H1 (cell line): Measurements from ENCODE around the gene NFIA. TPM values are rescaled to one million over a fixed set of nuclear protein-coding genes. Genes with fewer than 3 reads are reported as not detected.
A peak's percentile ranks its signal among the peaks of the same experiment; 100 is the strongest.

Source experiments
- CTCF ChIA-PET: fragments of 300-600 bp; sonication (Branson Sonifier 250); formaldehyde crosslinking; loops from one replicate; lab custom pipeline; 2021; ENCODE audit not compliant: partially characterized antibody; lab: Charles Lee
- POLR2A ChIA-PET: fragments of 300-600 bp; sonication (Branson Sonifier 250); formaldehyde crosslinking; loops from one replicate; lab custom pipeline; 2021; ENCODE audit warnings: inconsistent platforms; ENCODE audit not compliant: partially characterized antibody; lab: Charles Lee
- DNase-seq, 2 experiments: peaks; one replicate each; pipeline versions ENCODE4 v3.0.0 to v3.0.0-alpha.2; 2010 to 2022; ENCODE audit warnings: low spot score in 2 of 2, low read depth in 1 of 2, mixed read lengths in 1 of 2
- FAIRE-seq: peaks from 2 replicates; lab custom pipeline; 2011; peaks lifted over from hg19 to GRCh38; lab: Jason Lieb, UNC
- H2AFZ ChIP-seq: 2 replicates; pipeline ENCODE4 v1.8.1; 2012; ENCODE audit warnings: low read length, inconsistent platforms
- H2AK5ac ChIP-seq: 2 replicates; pipeline ENCODE4 v1.6.1; 2013; ENCODE audit warnings: low read depth, low read length
- H2BK120ac ChIP-seq: replicated peaks from 2 replicates; pipeline ENCODE3; 2013; ENCODE audit warnings: low read depth, low read length, inconsistent platforms
- H2BK12ac ChIP-seq: 2 replicates; pipeline ENCODE4 v1.6.1; 2013; ENCODE audit warnings: low read depth, low read length
- H2BK15ac ChIP-seq: 2 replicates; pipeline ENCODE4 v1.6.1; 2013; ENCODE audit warnings: low read length
- H2BK20ac ChIP-seq: 2 replicates; pipeline ENCODE4 v1.6.1; 2013; ENCODE audit warnings: low read length
- H2BK5ac ChIP-seq: 2 replicates; pipeline ENCODE4 v1.6.1; 2013; ENCODE audit warnings: low read depth, low read length
- H3K14ac ChIP-seq: 2 replicates; pipeline ENCODE4 v1.6.1; 2013; ENCODE audit warnings: inconsistent platforms; ENCODE audit not compliant: insufficient read length
- H3K18ac ChIP-seq: 2 replicates; pipeline ENCODE4 v1.6.1; 2013; ENCODE audit warnings: low read length; ENCODE audit errors: extremely low read depth
- H3K23ac ChIP-seq: 2 replicates; pipeline ENCODE4 v1.6.1; 2013; ENCODE audit warnings: inconsistent platforms; ENCODE audit not compliant: insufficient read length
- H3K23me2 ChIP-seq: 2 replicates; pipeline ENCODE4 v1.6.1; 2013; ENCODE audit warnings: low read depth, low read length
- H3K27ac ChIP-seq: 2 replicates; pipeline ENCODE4 v1.6.1; 2011; ENCODE audit warnings: low read depth, low read length, inconsistent platforms
- H3K27me3 ChIP-seq, 4 experiments: replicated peaks in 1 of 4; 1 replicate in 1 of 4; 2 replicates in 3 of 4; pipeline versions ENCODE4 v1.6.1 to v1.8.1; 2011 to 2013; ENCODE audit warnings: low read length in 3 of 4, mild to moderate bottlenecking in 3 of 4, inconsistent platforms in 2 of 4, mixed read lengths in 2 of 4, moderate library complexity in 1 of 4; ENCODE audit not compliant: control insufficient read depth in 3 of 4, insufficient read depth in 3 of 4; ENCODE audit errors: extremely low read depth in 1 of 4
- H3K36me3 ChIP-seq, 4 experiments: 2 replicates each; pipeline versions ENCODE4 v1.6.1 to v1.8.1; 2011 to 2013; ENCODE audit warnings: mild to moderate bottlenecking in 4 of 4, low read length in 3 of 4, moderate library complexity in 2 of 4, control low read depth in 1 of 4, inconsistent platforms in 1 of 4; ENCODE audit not compliant: insufficient read depth in 4 of 4, control insufficient read depth in 2 of 4
- H3K4ac ChIP-seq: replicated peaks from 2 replicates; pipeline ENCODE3; 2013; ENCODE audit warnings: low read length, low read depth, mixed read lengths, inconsistent platforms; ENCODE audit not compliant: insufficient read length
- H3K4me1 ChIP-seq, 4 experiments: replicated peaks in 1 of 4; 1 replicate in 1 of 4; 2 replicates in 3 of 4; pipeline versions ENCODE4 v1.6.1 to v1.8.1; 2011 to 2013; ENCODE audit warnings: low read length in 3 of 4, inconsistent platforms in 2 of 4, mixed read lengths in 1 of 4; ENCODE audit not compliant: insufficient read depth in 4 of 4, control insufficient read depth in 3 of 4
- H3K4me2 ChIP-seq, 2 experiments: 2 replicates each; pipeline versions ENCODE4 v1.6.1 to v1.8.1; 2011 to 2013; ENCODE audit warnings: low read depth in 2 of 2, low read length in 2 of 2, control low read depth in 1 of 2, inconsistent platforms in 1 of 2, mild to moderate bottlenecking in 1 of 2; ENCODE audit not compliant: insufficient read depth in 1 of 2
- H3K4me3 ChIP-seq, 4 experiments: fragments of 200-600, 300-600 bp in 1 of 4; sonication (generic), shearing (Covaris generic), sonication (Bioruptor Twin) in 1 of 4; 2 replicates each; pipeline versions ENCODE4 v1.5.1 to v1.8.1; 2011 to 2016; ENCODE audit warnings: low read length in 4 of 4, low read depth in 3 of 4, control low read depth in 2 of 4, inconsistent platforms in 2 of 4, mild to moderate bottlenecking in 2 of 4, mixed read lengths in 1 of 4, moderate library complexity in 1 of 4; ENCODE audit not compliant: insufficient read depth in 2 of 4; ENCODE audit errors: extremely low read depth in 1 of 4
- H3K56ac ChIP-seq: replicated peaks from 2 replicates; pipeline ENCODE3; 2013; ENCODE audit warnings: low read depth, mild to moderate bottlenecking, mixed read lengths, low read length, inconsistent platforms; ENCODE audit not compliant: insufficient read length
- H3K79me1 ChIP-seq: 2 replicates; pipeline ENCODE4 v1.6.1; 2013; ENCODE audit warnings: low read depth, low read length, control low read depth
- H3K79me2 ChIP-seq, 2 experiments: 2 replicates each; pipeline versions ENCODE4 v1.6.1 to v1.8.1; 2012 to 2013; ENCODE audit warnings: low read length in 2 of 2, mild to moderate bottlenecking in 2 of 2, inconsistent platforms in 1 of 2; ENCODE audit not compliant: insufficient read depth in 2 of 2, control insufficient read depth in 1 of 2
- H3K9ac ChIP-seq, 4 experiments: replicated peaks in 1 of 4; 1 replicate in 1 of 4; 2 replicates in 3 of 4; pipeline versions ENCODE4 v1.6.1 to v1.8.1; 2011 to 2013; ENCODE audit warnings: low read depth in 3 of 4, low read length in 3 of 4, control low read depth in 2 of 4, mild to moderate bottlenecking in 2 of 4, moderate library complexity in 2 of 4, inconsistent platforms in 1 of 4; ENCODE audit errors: extremely low read depth in 1 of 4
- H3K9me3 ChIP-seq, 2 experiments: 2 replicates each; pipeline versions ENCODE4 v1.6.1 to v1.8.1; 2012 to 2013; ENCODE audit warnings: mild to moderate bottlenecking in 2 of 2, moderate library complexity in 2 of 2, control low read depth in 1 of 2, inconsistent platforms in 1 of 2, low read depth in 1 of 2, low read length in 1 of 2, mixed read lengths in 1 of 2; ENCODE audit not compliant: insufficient read depth in 2 of 2
- H4K20me1 ChIP-seq, 2 experiments: replicated peaks in 1 of 2; 2 replicates each; pipeline versions ENCODE3 to v1.8.1; 2011 to 2013; ENCODE audit warnings: inconsistent platforms in 2 of 2, low read length in 2 of 2, mild to moderate bottlenecking in 1 of 2; ENCODE audit not compliant: insufficient read depth in 2 of 2, control insufficient read depth in 1 of 2
- H4K5ac ChIP-seq: 2 replicates; pipeline ENCODE4 v1.6.1; 2013; ENCODE audit warnings: low read length, low read depth, mixed read lengths, inconsistent platforms; ENCODE audit not compliant: insufficient read length
- H4K8ac ChIP-seq: 2 replicates; pipeline ENCODE4 v1.8.0; 2013; ENCODE audit warnings: mild to moderate bottlenecking, moderate library complexity, low read length, inconsistent platforms; ENCODE audit not compliant: insufficient read depth; ENCODE audit errors: extremely low read depth
- H4K91ac ChIP-seq: replicated peaks from 2 replicates; pipeline ENCODE3; 2013; ENCODE audit warnings: low read length, mixed read lengths, inconsistent platforms; ENCODE audit not compliant: insufficient read length
- BCL11A ChIP-seq, 2 experiments: IDR thresholded peaks; one replicate each; pipeline ENCODE4 v1.6.1; 2011; ENCODE audit warnings: low read depth in 2 of 2, low read length in 2 of 2, mild to moderate bottlenecking in 2 of 2
- JUN ChIP-seq: IDR thresholded peaks from 2 replicates; pipeline ENCODE4 v1.6.1; 2011; ENCODE audit warnings: low read depth, mild to moderate bottlenecking, improper control_type of control experiment, low read length
- NRF1 ChIP-seq: IDR thresholded peaks from 2 replicates; pipeline ENCODE4 v1.6.1; 2011; ENCODE audit warnings: mild to moderate bottlenecking, low read depth, low read length, improper control_type of control experiment
- POLR2AphosphoS5 ChIP-seq: IDR thresholded peaks from 2 replicates; pipeline ENCODE4 v1.6.1; 2011; ENCODE audit warnings: low read depth, low read length
- RXRA ChIP-seq: IDR thresholded peaks from 2 replicates; pipeline ENCODE4 v1.6.1; 2011; ENCODE audit warnings: low read depth, mild to moderate bottlenecking, low read length, moderate library complexity; ENCODE audit not compliant: insufficient read depth
- TAF1 ChIP-seq: IDR thresholded peaks from 2 replicates; pipeline ENCODE4 v1.6.1; 2011; ENCODE audit warnings: mild to moderate bottlenecking, low read depth, low read length
- WGBS, 2 experiments: shearing (Covaris generic) in 1 of 2; methylation state at CpG; one replicate each; pipeline versions ENCODE4 v1.1.6 to v1.1.7; 2013 to 2015; ENCODE audit warnings: low lambda C conversion rate in 2 of 2, mixed read lengths in 2 of 2, inconsistent platforms in 1 of 2, low coverage in 1 of 2, missing lambda C conversion rate in 1 of 2; ENCODE audit not compliant: insufficient replicate concordance in 2 of 2, insufficient coverage in 1 of 2, insufficient read length in 1 of 2; ENCODE audit errors: extremely low coverage in 1 of 2, missing lambda C conversion rate in 1 of 2; 5-methylcytosine and 5-hydroxymethylcytosine counted together
- polyA plus RNA-seq, 7 experiments: library from polyadenylated mRNA; depleted of rRNA in 3 of 7; stranded (reverse) in 5 of 7; unstranded in 2 of 7; fragments of >200 nt in 5 of 7; fragments of 200-250 nt in 2 of 7; gene quantifications; 1 replicate in 5 of 7; 2 replicates in 1 of 7; 4 replicates in 1 of 7; pipeline versions ENCODE4 v1.2.1 to v1.2.3, GENCODE V29; 2011 to 2013; ENCODE audit warnings: missing spikeins in 2 of 7, mixed read lengths in 2 of 7
- total RNA-seq: library from RNA; stranded (reverse); fragmentation: NEBNext Ultra II Directional; extraction: Animal tissue kit (Norgen Biotek cat#: 25700); gene quantifications from 2 replicates; pipeline ENCODE4 v1.2.1, GENCODE V29; 2021
- TF ChIP-seq, protein P1 (sequence below): IDR thresholded peaks from 2 replicates; pipeline ENCODE4 v1.6.1; 2012; ENCODE audit warnings: low read length, inconsistent platforms

The NFIA gene
- total and polyA plus RNA-seq, 2 of the 8 experiments (the other 6 are each of a cell fraction or from before 2014, with no cell fraction given), result 1.8 to 2.3 TPM

DNA sequence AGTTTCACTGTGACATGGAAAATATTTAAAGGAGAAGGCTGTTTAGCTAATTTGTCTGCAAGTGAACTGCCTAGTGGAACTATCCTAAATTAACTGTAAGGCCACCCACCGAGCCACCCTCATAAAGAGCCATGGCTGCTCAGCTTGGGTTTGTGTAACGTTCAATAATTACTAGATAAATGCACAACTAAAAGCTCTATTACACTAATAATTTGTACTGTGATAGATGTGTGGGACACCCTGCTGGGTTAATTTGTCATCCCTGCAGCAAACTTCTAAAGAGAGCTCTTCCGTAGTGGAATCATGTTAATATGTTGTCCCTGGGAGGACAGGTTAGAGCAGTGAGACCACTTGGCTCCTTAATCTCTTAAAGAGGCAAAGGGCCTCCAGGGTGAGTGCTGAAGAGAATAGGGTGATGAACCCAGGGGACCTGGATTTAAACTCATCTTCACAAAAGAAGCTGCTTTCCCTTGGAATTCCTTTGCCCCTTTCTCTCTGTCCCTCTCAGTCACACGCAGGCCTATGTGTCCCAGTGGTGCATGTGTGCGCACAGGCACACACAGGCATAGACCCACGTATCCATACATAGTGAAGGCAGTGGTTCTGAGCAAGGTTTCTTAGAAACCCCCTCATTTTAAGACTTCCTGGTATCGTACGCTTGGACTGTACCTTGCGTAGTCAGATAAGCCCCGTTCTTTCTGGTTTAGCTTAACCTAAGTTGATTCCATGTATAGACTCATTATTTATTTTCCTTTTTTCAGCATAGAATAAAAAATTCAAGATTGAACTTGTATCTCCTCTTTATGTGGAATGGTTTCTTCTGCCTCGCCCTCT lies 310.3 kb downstream of the NFIA start:
- Histone ChIP-seq H3K23ac (no peak overlapping the region), H3K27ac (no peak overlapping the region), H3K18ac (no peak overlapping the region), H2BK15ac (no peak overlapping the region), H3K56ac (no peak overlapping the region), H2BK5ac (no peak overlapping the region), H3K9me3 (peaks cover 3 to 6% of the 10 kb centered on the region in 2 experiments; a peak in 1 of 4 replicates), H2AFZ (no peak overlapping the region), H2BK20ac (no peak overlapping the region), H4K20me1 (no peaks in the 10 kb centered on the region), H2BK120ac (no peak overlapping the region), H3K4ac (no peak overlapping the region), H3K79me1 (no peaks in the 10 kb centered on the region), H3K27me3 (peaks cover 2 to 7% (median 3%) of the 10 kb centered on the region in 4 experiments; a peak in 6 of 7 replicates), H3K4me3 (no peak overlapping the region), H3K4me2 (no peak overlapping the region), H2AK5ac (no peak overlapping the region), H2BK12ac (no peak overlapping the region), H4K91ac (no peak overlapping the region), H3K23me2 (no peaks in the 10 kb centered on the region; the same call in 1 of the 2 replicates), H3K9ac (no peak overlapping the region), H3K79me2 (no peaks in the 10 kb centered on the region), H3K36me3 (no peaks in the 10 kb centered on the region), H3K14ac (no peak overlapping the region), H4K5ac (no peak overlapping the region), H3K4me1 (no peaks in the 10 kb centered on the region), H4K8ac (no peak overlapping the region)
- TF ChIP-seq TAF1 (no peak), JUN (no peak), RXRA (0 out of 2 replicates have a peak, but pooled peaks have one; percentile 9), NRF1 (no peak), POLR2AphosphoS5 (no peak), BCL11A (IDR thresholded peaks at IDR 0.05; ENCODE audit: low read depth in 2 of 2, low read length in 2 of 2) (no peak)
- TF ChIP-seq, protein P1, sequence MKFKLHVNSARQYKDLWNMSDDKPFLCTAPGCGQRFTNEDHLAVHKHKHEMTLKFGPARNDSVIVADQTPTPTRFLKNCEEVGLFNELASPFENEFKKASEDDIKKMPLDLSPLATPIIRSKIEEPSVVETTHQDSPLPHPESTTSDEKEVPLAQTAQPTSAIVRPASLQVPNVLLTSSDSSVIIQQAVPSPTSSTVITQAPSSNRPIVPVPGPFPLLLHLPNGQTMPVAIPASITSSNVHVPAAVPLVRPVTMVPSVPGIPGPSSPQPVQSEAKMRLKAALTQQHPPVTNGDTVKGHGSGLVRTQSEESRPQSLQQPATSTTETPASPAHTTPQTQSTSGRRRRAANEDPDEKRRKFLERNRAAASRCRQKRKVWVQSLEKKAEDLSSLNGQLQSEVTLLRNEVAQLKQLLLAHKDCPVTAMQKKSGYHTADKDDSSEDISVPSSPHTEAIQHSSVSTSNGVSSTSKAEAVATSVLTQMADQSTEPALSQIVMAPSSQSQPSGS, result no peak
- ChIA-PET POLR2A (interaction anchor here (0.6 kb wide), 1 partner anchor 75 kb away, joined by 3 read pairs; no protein-coding TSS in a partner anchor), CTCF (interaction anchor here (0.7 to 1.3 kb wide), 7 partner anchors 12 to 648 kb away, joined by 3 to 5 read pairs (median 3); no protein-coding TSS in a partner anchor)
- FAIRE-seq, result no peak
- DNase-seq, result no peak
- 87% methylated on average over 11 of the region's 11 CpGs; no CpG with 5 or more reads in 1 of the 2 experiments for WGBS, 2 experiments
